Measurements from ENCODE around the gene UBAC2. TPM values are rescaled to one million over a fixed set of nuclear protein-coding genes. Genes with fewer than 3 reads are reported as not detected.

UBAC2 gene
- total RNA-seq, 4 donors from 2014 or later = 67.3 to 111 (median 93.8) TPM

DNA sequence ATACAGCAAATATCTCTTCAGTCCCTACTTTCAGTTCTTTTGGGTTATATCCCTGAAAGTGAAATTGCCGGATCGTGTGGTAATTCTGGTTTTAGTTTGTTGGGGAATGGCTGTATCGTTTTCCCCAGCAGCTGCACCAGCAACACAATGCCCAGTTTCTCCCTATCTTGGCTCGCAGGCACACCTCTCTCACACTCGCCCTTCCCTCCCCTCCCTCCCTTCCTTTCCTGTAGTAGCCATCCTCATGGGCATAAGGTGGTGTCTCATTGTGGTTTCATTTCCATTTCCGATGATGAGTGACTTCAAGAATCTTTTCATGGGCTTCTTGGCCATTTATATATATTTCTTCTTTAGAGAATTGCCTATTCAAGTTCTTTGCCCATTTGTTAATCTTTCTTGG lies 66.2 kb downstream of the UBAC2 start:
- Histone ChIP-seq H3K4me3 (no peak overlapping the region), H3K27me3 (no peaks in the 10 kb centered on the region), H3K4me1 (peaks cover 10% of the 10 kb centered on the region), H3K36me3 (no peaks in the 10 kb centered on the region), H3K9me3 (no peaks in the 10 kb centered on the region), H3K27ac (no peak overlapping the region)
- WGBS = 87% methylated on average over 6 of the region's 6 CpGs
- no peak for DNase-seq (ENCODE audit: low spot score in 2 of 2)
- TF ChIP-seq EP300 (IDR thresholded peaks at IDR 0.05) (no peak), POLR2A (IDR thresholded peaks at IDR 0.05) (no peak), POLR2AphosphoS5 (IDR thresholded peaks at IDR 0.05) (no peak)
- TF ChIP-seq, protein P1, sequence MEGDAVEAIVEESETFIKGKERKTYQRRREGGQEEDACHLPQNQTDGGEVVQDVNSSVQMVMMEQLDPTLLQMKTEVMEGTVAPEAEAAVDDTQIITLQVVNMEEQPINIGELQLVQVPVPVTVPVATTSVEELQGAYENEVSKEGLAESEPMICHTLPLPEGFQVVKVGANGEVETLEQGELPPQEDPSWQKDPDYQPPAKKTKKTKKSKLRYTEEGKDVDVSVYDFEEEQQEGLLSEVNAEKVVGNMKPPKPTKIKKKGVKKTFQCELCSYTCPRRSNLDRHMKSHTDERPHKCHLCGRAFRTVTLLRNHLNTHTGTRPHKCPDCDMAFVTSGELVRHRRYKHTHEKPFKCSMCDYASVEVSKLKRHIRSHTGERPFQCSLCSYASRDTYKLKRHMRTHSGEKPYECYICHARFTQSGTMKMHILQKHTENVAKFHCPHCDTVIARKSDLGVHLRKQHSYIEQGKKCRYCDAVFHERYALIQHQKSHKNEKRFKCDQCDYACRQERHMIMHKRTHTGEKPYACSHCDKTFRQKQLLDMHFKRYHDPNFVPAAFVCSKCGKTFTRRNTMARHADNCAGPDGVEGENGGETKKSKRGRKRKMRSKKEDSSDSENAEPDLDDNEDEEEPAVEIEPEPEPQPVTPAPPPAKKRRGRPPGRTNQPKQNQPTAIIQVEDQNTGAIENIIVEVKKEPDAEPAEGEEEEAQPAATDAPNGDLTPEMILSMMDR (IDR thresholded peaks at IDR 0.05) = no peak

DNA sequence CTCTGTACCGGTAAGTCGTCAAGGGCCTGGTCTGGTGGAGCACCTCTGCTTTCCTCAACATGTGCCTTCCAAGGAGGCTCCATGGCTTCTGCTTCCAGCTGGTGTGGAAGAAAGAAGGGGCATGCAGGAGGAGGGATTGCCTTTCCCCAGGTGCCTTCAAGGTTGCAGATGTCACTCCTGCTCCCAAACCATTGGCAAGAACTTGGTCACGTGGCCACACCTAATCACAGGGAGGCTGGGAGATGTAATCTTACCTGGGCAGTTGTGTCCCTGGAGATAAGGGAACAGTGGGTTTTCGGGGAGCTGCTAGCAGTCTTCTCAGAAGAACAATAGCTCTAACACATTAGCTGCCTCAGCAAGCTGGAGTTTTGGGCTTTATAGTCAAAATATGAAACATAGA lies 67.3 kb downstream of the UBAC2 start:
- Histone ChIP-seq H3K36me3 (no peaks in the 10 kb centered on the region), H3K9me3 (no peaks in the 10 kb centered on the region), H3K27ac (no peak overlapping the region), H3K27me3 (no peaks in the 10 kb centered on the region), H3K4me1 (peaks cover 10% of the 10 kb centered on the region), H3K4me3 (no peak overlapping the region)
- DNase-seq (ENCODE audit: low spot score in 2 of 2) = no peak
- no peak for TF ChIP-seq EP300 (IDR thresholded peaks at IDR 0.05)
- TF ChIP-seq, protein P1 (IDR thresholded peaks at IDR 0.05) = no peak
- no peak for TF ChIP-seq POLR2AphosphoS5 (IDR thresholded peaks at IDR 0.05)
- no peak for TF ChIP-seq POLR2A (IDR thresholded peaks at IDR 0.05)
- WGBS = 92% methylated on average over 4 of the region's 4 CpGs

DNA sequence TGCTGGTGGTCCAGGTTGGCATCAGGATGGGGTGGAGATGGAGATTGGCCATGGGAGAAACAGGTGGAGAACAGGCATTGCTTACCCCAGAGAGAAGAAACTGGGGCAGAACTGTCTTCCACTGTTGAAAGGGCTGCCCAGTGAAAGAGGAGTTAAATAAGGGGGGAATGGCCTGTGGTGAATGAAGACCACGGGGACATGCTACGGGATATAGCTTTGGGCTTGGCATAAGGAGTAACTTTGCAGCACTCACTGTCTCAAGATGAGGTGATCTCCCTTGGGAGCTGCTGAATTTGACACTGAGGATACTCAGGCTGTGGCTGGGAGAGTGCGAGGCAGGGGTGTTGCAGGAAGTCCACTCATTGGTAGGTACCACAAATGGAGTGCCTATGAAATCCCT lies 68.2 kb downstream of the UBAC2 start:
- TF ChIP-seq EP300 (IDR thresholded peaks at IDR 0.05) = no peak
- TF ChIP-seq, protein P1 (IDR thresholded peaks at IDR 0.05) = no peak
- no peak for TF ChIP-seq POLR2A (IDR thresholded peaks at IDR 0.05)
- TF ChIP-seq POLR2AphosphoS5 (IDR thresholded peaks at IDR 0.05) = no peak
- Histone ChIP-seq H3K9me3 (no peaks in the 10 kb centered on the region), H3K36me3 (no peaks in the 10 kb centered on the region), H3K4me1 (peaks cover 8% of the 10 kb centered on the region), H3K27ac (no peak overlapping the region), H3K4me3 (no peak overlapping the region), H3K27me3 (no peaks in the 10 kb centered on the region)
- 88% methylated on average over 3 of the region's 3 CpGs for WGBS
- DNase-seq (ENCODE audit: low spot score in 2 of 2) = no peak

DNA sequence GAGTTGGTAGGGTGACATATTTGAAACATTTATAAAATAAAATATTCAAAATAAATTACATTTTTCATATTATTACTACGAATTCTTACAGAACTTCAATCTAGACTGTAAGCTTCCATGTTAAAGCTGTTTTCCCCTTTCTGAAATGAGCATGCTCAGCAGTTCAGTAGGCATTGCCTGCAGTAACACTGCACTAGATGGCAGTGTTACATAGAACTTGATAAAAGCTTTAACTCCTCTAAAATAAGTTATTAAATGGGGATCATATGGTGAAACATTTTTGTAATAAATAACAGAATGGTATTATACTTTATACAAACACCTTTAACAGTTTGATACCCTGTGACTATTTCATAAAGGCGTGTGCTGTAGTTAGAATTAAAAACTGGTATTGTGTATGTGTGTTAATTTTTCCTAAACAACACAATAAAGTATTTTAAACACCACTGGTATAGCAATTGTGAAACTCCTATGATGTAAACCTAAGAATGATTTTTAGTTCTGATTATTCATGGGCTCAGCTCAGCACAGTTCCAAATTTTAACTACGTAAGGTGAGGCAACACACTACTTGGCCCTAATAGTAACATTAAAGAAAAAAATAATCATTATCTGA lies 69.1 kb downstream of the UBAC2 start:
- Histone ChIP-seq H3K4me3 (no peak overlapping the region), H3K27me3 (no peaks in the 10 kb centered on the region), H3K9me3 (no peaks in the 10 kb centered on the region), H3K4me1 (peaks cover 8% of the 10 kb centered on the region), H3K27ac (no peak overlapping the region), H3K36me3 (peaks cover under 1% of the 10 kb centered on the region)
- 67% methylated on average over 3 of the region's 3 CpGs for WGBS
- DNase-seq (ENCODE audit: low spot score in 2 of 2) = no peak
- TF ChIP-seq, protein P1 (IDR thresholded peaks at IDR 0.05) = peak in 1 of 2 donors; percentile 51
- TF ChIP-seq EP300 (IDR thresholded peaks at IDR 0.05) (no peak), POLR2AphosphoS5 (IDR thresholded peaks at IDR 0.05) (no peak), POLR2A (IDR thresholded peaks at IDR 0.05) (no peak)

DNA sequence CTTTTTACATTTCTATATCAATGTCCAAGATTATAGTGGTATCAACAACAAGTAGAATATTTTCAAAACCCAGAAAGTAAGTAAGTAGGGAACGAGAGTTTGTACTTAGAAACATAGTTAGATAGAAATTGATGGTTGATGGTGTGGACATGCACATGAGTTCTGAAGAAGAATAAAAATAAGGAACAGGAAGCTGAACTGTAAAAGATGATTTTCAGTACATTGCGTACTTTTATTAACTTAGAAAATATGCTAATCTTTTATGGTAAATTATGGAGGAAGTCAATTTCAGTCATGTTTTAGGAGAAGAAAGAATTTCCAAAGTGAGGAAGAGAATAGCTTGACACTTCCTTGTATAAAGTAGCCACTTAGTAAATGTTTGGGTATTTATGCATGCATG lies 69.9 kb downstream of the UBAC2 start:
- DNase-seq (ENCODE audit: low spot score in 2 of 2) = no peak
- no peak overlapping the region for H3K27ac ChIP-seq
- no peaks in the 10 kb centered on the region for H3K9me3 ChIP-seq
- peaks cover 8% of the 10 kb centered on the region for H3K4me1 ChIP-seq
- H3K36me3 ChIP-seq = peaks cover 5% of the 10 kb centered on the region
- no peak for TF ChIP-seq EP300 (IDR thresholded peaks at IDR 0.05)
- no peak for TF ChIP-seq POLR2A (IDR thresholded peaks at IDR 0.05)
- no peak for TF ChIP-seq POLR2AphosphoS5 (IDR thresholded peaks at IDR 0.05)
- TF ChIP-seq, protein P1 (IDR thresholded peaks at IDR 0.05) = no peak
- no peak overlapping the region for H3K4me3 ChIP-seq
- H3K27me3 ChIP-seq = no peaks in the 10 kb centered on the region
- 88% methylated on average over 2 of the region's 2 CpGs for WGBS

All from suprapubic skin (tissue), 4 donors.